ENCODE data around the gene DPH6.
A peak's percentile ranks its signal among the peaks of the same experiment; 100 is the strongest.
"Not testable (repeated sequence)": the region's sequence is repeated elsewhere in the genome, so short reads cannot be mapped to it uniquely, and the experiment has no call there.

Gene DPH6

GRCh38 chr15:35427091-35427490 lies 118.9 kb downstream of the DPH6 start:
- no peak for TF ChIP-seq CTCF (IDR thresholded peaks at IDR 0.05; ENCODE audit: low read depth, low read length, missing control alignments)
- in situ Hi-C loops (cut with HindIII; ENCODE audit: low sequenced_read_pairs), result no loop called here
- DNase-seq (ENCODE audit: low read depth), result peak; percentile 20
- H3K4me3 ChIP-seq (ENCODE audit: low read depth, low read length), result no peak overlapping the region

GRCh38 chr15:35410775-35411174 lies 135.2 kb downstream of the DPH6 start:
- no peak for TF ChIP-seq CTCF (IDR thresholded peaks at IDR 0.05; ENCODE audit: low read depth, low read length, missing control alignments)
- in situ Hi-C loops (cut with HindIII; ENCODE audit: low sequenced_read_pairs), result loop anchor here (25.0 kb wide), 1 partner anchor 323 kb away; the partner anchor contains the start of gene NANOGP8
- DNase-seq (ENCODE audit: low read depth), result no peak

GRCh38 chr15:35399901-35400300 lies 146.1 kb downstream of the DPH6 start:
- H3K4me3 ChIP-seq (ENCODE audit: low read depth, low read length), result no peak overlapping the region
- DNase-seq (ENCODE audit: low read depth), result no peak
- in situ Hi-C loops (cut with HindIII; ENCODE audit: low sequenced_read_pairs), result loop anchor here (25.0 kb wide), 1 partner anchor 313 kb away; the partner anchor contains the start of gene NANOGP8
- no peak for TF ChIP-seq CTCF (IDR thresholded peaks at IDR 0.05; ENCODE audit: low read depth, low read length, missing control alignments)

More at GRCh38 chr15:35410775-35411174, 135.2 kb downstream of the DPH6 start:
- H3K4me3 ChIP-seq (ENCODE audit: low read depth, low read length), result no peak overlapping the region

GRCh38 chr15:35397027-35397426 lies 148.9 kb downstream of the DPH6 start:
- no peak overlapping the region for H3K4me3 ChIP-seq (ENCODE audit: low read depth, low read length)
- in situ Hi-C loops (cut with HindIII; ENCODE audit: low sequenced_read_pairs), result no loop called here
- no peak for DNase-seq (ENCODE audit: low read depth)
- TF ChIP-seq CTCF (IDR thresholded peaks at IDR 0.05; ENCODE audit: low read depth, low read length, missing control alignments), result no peak

- no peak overlapping the region for H3K4me3 ChIP-seq (ENCODE audit: low read depth, low read length)
- TF ChIP-seq CTCF (IDR thresholded peaks at IDR 0.05; ENCODE audit: low read depth, low read length, missing control alignments), result no peak
- no peak for DNase-seq (ENCODE audit: low read depth)
- in situ Hi-C loops (cut with HindIII; ENCODE audit: low sequenced_read_pairs), result no loop called here
These were observed 151.5 kb downstream of the DPH6 start for GRCh38 chr15:35394416-35394815.

GRCh38 chr15:35393398-35393797 lies 152.6 kb downstream of the DPH6 start:
- no peak for DNase-seq (ENCODE audit: low read depth)
- no peak overlapping the region for H3K4me3 ChIP-seq (ENCODE audit: low read depth, low read length)
- TF ChIP-seq CTCF (IDR thresholded peaks at IDR 0.05; ENCODE audit: low read depth, low read length, missing control alignments), result no peak
- in situ Hi-C loops (cut with HindIII; ENCODE audit: low sequenced_read_pairs), result no loop called here

GRCh38 chr15:35391408-35391984 lies 154.5 kb downstream of the DPH6 start:
- DNase-seq (ENCODE audit: low read depth); in situ Hi-C loops (cut with HindIII; ENCODE audit: low sequenced_read_pairs); H3K4me3 ChIP-seq (ENCODE audit: low read depth, low read length): not testable (repeated sequence)
